Body of pancreas (tissue), 4 donors: ENCODE data around the gene DHRS1. TPM values are rescaled to one million over a fixed set of nuclear protein-coding genes. Genes with fewer than 3 reads are reported as not detected.

Experiments used
- ATAC-seq: fragments of 150-250 bp; one replicate; pipeline ENCODE4 v1.9.1; 2016
- DNase-seq, 4 donors: peaks; one replicate each; pipeline ENCODE4 v3.0.0-alpha.2; 2019
- H3K27ac ChIP-seq, 4 donors: fragments of 200-600 bp; sonication (generic); 1 replicate in 3 of 4; 2 replicates in 1 of 4; pipeline versions ENCODE4 v1.5.1 to v1.6.1; 2016 to 2019; ENCODE audit warnings: mild to moderate bottlenecking in 1 of 4, mixed read lengths in 1 of 4, moderate library complexity in 1 of 4
- H3K27me3 ChIP-seq, 2 donors: fragments of 200-600 bp; sonication (generic); one replicate each; pipeline ENCODE4 v1.6.0; 2016; ENCODE audit warnings: mild to moderate bottlenecking in 1 of 2
- H3K36me3 ChIP-seq, 2 donors: fragments of 200-600 bp; sonication (generic); replicated peaks in 1 of 2; 2 replicates each; pipeline ENCODE4 v1.5.1; 2016; ENCODE audit warnings: low read depth in 2 of 2; ENCODE audit not compliant: insufficient read depth in 1 of 2
- H3K4me1 ChIP-seq: fragments of 200-600 bp; sonication (generic); one replicate; pipeline ENCODE4 v1.6.0; 2016
- H3K4me3 ChIP-seq, 2 donors: fragments of 200-600 bp; sonication (generic); 1 replicate in 1 of 2; 2 replicates in 1 of 2; pipeline ENCODE4 v1.5.1; 2016 to 2019
- H3K9me3 ChIP-seq, 3 donors: fragments of 200-600 bp; sonication (generic); 1 replicate in 2 of 3; 2 replicates in 1 of 3; pipeline ENCODE4 v1.5.1; 2016
- CTCF ChIP-seq, 7 experiments: fragments of 450-650 bp in 4 of 7; fragments of 200-600 bp in 3 of 7; sonication (generic) in 3 of 7; IDR thresholded peaks; one replicate each; pipeline ENCODE4 v1.5.1; 2016 to 2019; ENCODE audit warnings: antibody characterized with exemption in 7 of 7
- POLR2A ChIP-seq, 3 donors: fragments of 450-650 bp; IDR thresholded peaks; one replicate each; pipeline ENCODE4 v1.6.1; 2016; ENCODE audit warnings: antibody characterized with exemption in 3 of 3, mild to moderate bottlenecking in 2 of 3
- WGBS, 2 donors: methylation state at CpG; one replicate each; pipeline ENCODE4 v1.1.5; 2017; 5-methylcytosine and 5-hydroxymethylcytosine counted together
- intact Hi-C: fragments of 100-400 bp; cut with DNase I; formaldehyde crosslinking; loops from one replicate; pipeline ENCODE4 v1.15.1; 2023
- total RNA-seq, 2 donors: library from RNA; depleted of rRNA; stranded (reverse); fragments of >200 nt; gene quantifications; one replicate each; pipeline ENCODE4 v1.1.0, GENCODE V29; 2016

The DHRS1 gene
- total RNA-seq, 2 donors from 2014 or later: 18.8 to 31.4 TPM

- Histone ChIP-seq H3K27ac (peak overlapping the region; percentile 61 to 91 (median 85)), H3K9me3 (no peaks in the 10 kb centered on the region), H3K4me3 (peak overlapping the region; percentile 89 to 95), H3K36me3 (peaks cover 0 to 18% of the 10 kb centered on the region in 2 donors), H3K4me1 (peaks cover 45% of the 10 kb centered on the region), H3K27me3 (no peaks in the 10 kb centered on the region)
- TF ChIP-seq POLR2A (IDR thresholded peaks at IDR 0.05): no peak
- ATAC-seq: peak; percentile 6
- intact Hi-C loops: no loop called here
- DNase-seq: peak in 1 of 4 donors; percentile 32
- 17 to 25% methylated on average over 7 of the region's 7 CpGs for WGBS, 2 donors
These were observed 707 bp downstream of the DHRS1 start for GRCh38 chr14:24298892-24299254.

GRCh38 chr14:24297190-24297964 is 2.2 kb downstream of the DHRS1 start:
- no peak for ATAC-seq
- 26 to 27% methylated on average over 5 of the region's 5 CpGs for WGBS, 2 donors
- peaks cover 0 to 6% of the 10 kb centered on the region in 2 donors for H3K36me3 ChIP-seq
- no peak overlapping the region for H3K4me3 ChIP-seq
- no peak for DNase-seq
- no peaks in the 10 kb centered on the region for H3K27me3 ChIP-seq
- H3K27ac ChIP-seq: peak overlapping the region in 2 of 4 donors; percentile 20 to 22
- H3K9me3 ChIP-seq: no peaks in the 10 kb centered on the region
- TF ChIP-seq POLR2A (IDR thresholded peaks at IDR 0.05) (no peak), CTCF (IDR thresholded peaks at IDR 0.05) (peak; percentile 18 to 69 (median 47))
- H3K4me1 ChIP-seq: peaks cover 45% of the 10 kb centered on the region
- intact Hi-C loops: no loop called here

- Histone ChIP-seq H3K4me3 (no peak overlapping the region), H3K27me3 (no peaks in the 10 kb centered on the region), H3K4me1 (peaks cover 43% of the 10 kb centered on the region), H3K27ac (peak overlapping the region in 2 of 4 donors; percentile 20 to 22), H3K36me3 (no peaks in the 10 kb centered on the region), H3K9me3 (no peaks in the 10 kb centered on the region)
- intact Hi-C loops: no loop called here
- 59 to 64% methylated on average over 12 of the region's 12 CpGs for WGBS, 2 donors
- peak; percentile 67 to 75 (median 71) for DNase-seq
- TF ChIP-seq POLR2A (IDR thresholded peaks at IDR 0.05) (no peak), CTCF (IDR thresholded peaks at IDR 0.05) (peak; percentile 57 to 85 (median 75))
- ATAC-seq: peak; percentile 56
These were observed 3.0 kb downstream of the DHRS1 start for GRCh38 chr14:24296341-24297157.

GRCh38 chr14:24293525-24293924 is 6.1 kb downstream of the DHRS1 start:
- 83 to 93% methylated on average over 2 of the region's 2 CpGs for WGBS, 2 donors
- intact Hi-C loops: no loop called here
- Histone ChIP-seq H3K4me1 (peaks cover 19% of the 10 kb centered on the region), H3K4me3 (no peak overlapping the region), H3K36me3 (peaks cover 0 to 6% of the 10 kb centered on the region in 2 donors), H3K27ac (no peak overlapping the region), H3K9me3 (no peaks in the 10 kb centered on the region), H3K27me3 (no peaks in the 10 kb centered on the region)
- TF ChIP-seq CTCF (IDR thresholded peaks at IDR 0.05): no peak
- no peak for TF ChIP-seq POLR2A (IDR thresholded peaks at IDR 0.05)
- no peak for ATAC-seq
- no peak for DNase-seq

GRCh38 chr14:24292118-24292807 is 7.3 kb downstream of the DHRS1 start:
- TF ChIP-seq POLR2A (IDR thresholded peaks at IDR 0.05) (no peak), CTCF (IDR thresholded peaks at IDR 0.05) (no peak)
- H3K36me3 ChIP-seq: peaks cover 0 to 6% of the 10 kb centered on the region in 2 donors
- DNase-seq (no peak), ATAC-seq (no peak)
- WGBS, 2 donors: 88 to 90% methylated on average over 11 of the region's 11 CpGs
- H3K27ac ChIP-seq: no peak overlapping the region
- no peaks in the 10 kb centered on the region for H3K9me3 ChIP-seq
- intact Hi-C loops: no loop called here
- peaks cover 7% of the 10 kb centered on the region for H3K4me1 ChIP-seq
- no peaks in the 10 kb centered on the region for H3K27me3 ChIP-seq
- no peak overlapping the region for H3K4me3 ChIP-seq
